Measurements from ENCODE around the gene LCMT2. TPM values are rescaled to one million over a fixed set of nuclear protein-coding genes. Genes with fewer than 3 reads are reported as not detected.

Gene LCMT2
- total RNA-seq, 4 donors from 2014 or later, result 3.0 to 6.4 (median 3.4) TPM

DNA sequence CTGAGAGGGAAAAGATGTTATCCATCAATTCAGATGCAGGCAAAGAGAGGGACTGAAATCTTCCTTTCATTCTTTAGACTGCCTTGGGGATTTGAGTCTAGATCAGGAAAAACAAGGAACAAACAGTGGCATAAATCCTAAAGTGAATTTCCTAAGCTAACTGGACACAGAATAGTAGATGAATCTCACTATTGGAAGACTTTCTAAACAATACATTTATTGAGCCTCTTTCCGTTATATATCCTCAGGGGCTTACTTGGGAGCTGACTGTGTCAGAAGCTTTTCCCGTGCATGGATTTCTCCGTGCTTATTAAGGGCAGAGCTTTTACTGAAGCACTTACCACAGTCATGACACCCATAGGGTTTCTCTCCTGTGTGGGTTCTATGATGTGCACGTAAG lies 30.4 kb upstream of the LCMT2 start:
- intact Hi-C loops (cut with DNase I; ENCODE audit: low total_unique reads) (no loop called here), in situ Hi-C loops (cut with MboI; ENCODE audit: low pct_ligation_motif_present in 1 of 4, low pct_unique_long_range_greater_than_20kb in 1 of 4, low sequenced_read_pairs in 3 of 4) (no loop called here)
- peaks cover 0 to 75% (median 40%) of the 10 kb centered on the region in 4 donors for H3K36me3 ChIP-seq
- peak overlapping the region in 1 of 4 donors; percentile 0 for H3K4me3 ChIP-seq
- H3K27me3 ChIP-seq, result no peaks in the 10 kb centered on the region
- TF ChIP-seq EP300 (IDR thresholded peaks at IDR 0.05; ENCODE audit: low read depth) (no peak), POLR2AphosphoS5 (IDR thresholded peaks at IDR 0.05) (no peak), POLR2A (IDR thresholded peaks at IDR 0.05) (no peak)
- TF ChIP-seq, protein P1, sequence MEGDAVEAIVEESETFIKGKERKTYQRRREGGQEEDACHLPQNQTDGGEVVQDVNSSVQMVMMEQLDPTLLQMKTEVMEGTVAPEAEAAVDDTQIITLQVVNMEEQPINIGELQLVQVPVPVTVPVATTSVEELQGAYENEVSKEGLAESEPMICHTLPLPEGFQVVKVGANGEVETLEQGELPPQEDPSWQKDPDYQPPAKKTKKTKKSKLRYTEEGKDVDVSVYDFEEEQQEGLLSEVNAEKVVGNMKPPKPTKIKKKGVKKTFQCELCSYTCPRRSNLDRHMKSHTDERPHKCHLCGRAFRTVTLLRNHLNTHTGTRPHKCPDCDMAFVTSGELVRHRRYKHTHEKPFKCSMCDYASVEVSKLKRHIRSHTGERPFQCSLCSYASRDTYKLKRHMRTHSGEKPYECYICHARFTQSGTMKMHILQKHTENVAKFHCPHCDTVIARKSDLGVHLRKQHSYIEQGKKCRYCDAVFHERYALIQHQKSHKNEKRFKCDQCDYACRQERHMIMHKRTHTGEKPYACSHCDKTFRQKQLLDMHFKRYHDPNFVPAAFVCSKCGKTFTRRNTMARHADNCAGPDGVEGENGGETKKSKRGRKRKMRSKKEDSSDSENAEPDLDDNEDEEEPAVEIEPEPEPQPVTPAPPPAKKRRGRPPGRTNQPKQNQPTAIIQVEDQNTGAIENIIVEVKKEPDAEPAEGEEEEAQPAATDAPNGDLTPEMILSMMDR (IDR thresholded peaks at IDR 0.05), result no peak
- 93 to 96% methylated on average over 3 to 4 of the region's 4 CpGs for WGBS, 2 donors (ENCODE audit: low coverage in 1 of 2)
- DNase-seq, result no peak
- H3K4me1 ChIP-seq, result no peaks in the 10 kb centered on the region
- no peak overlapping the region for H3K27ac ChIP-seq
- peaks cover 44 to 53% of the 10 kb centered on the region in 2 donors for H3K9me3 ChIP-seq

DNA sequence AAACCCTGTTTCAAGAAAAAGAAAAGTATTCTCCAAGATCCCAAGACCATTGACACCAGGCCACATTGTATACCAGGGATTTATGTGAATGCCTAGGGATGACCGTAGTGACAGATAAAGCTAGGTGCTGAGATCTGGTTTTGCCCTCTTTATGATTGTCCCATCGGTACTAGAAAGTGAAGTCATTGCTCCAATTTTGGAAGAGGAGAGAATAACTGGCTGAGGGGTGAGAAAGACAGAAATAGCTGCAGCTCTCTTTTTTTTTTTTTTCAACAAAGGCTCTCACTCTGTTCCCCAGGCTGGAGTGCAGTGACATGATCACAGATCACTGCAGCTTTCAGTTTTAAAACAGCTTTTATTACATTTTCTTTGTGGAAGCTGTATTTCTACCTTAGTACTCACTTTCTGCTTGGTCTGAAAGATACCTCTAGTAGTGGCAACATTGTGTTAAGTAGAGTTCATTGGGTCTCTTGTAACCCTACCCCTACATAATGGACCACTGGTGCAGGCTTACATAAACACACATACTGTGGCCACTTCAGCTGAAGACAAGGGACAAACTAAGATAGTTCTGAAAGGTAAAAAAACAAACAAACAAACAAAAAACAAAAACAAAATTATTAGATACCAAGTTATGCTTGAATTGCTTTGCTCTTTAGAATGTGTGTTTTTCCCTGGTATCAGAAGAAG lies 22.5 kb upstream of the LCMT2 start:
- Histone ChIP-seq H3K27me3 (no peaks in the 10 kb centered on the region), H3K27ac (no peak overlapping the region), H3K4me3 (no peak overlapping the region), H3K9me3 (peaks cover 0 to 1% of the 10 kb centered on the region in 2 donors), H3K4me1 (no peaks in the 10 kb centered on the region), H3K36me3 (peaks cover 0 to 4% (median under 1%) of the 10 kb centered on the region in 4 donors)
- TF ChIP-seq POLR2AphosphoS5 (IDR thresholded peaks at IDR 0.05) (no peak), EP300 (IDR thresholded peaks at IDR 0.05; ENCODE audit: low read depth) (no peak), POLR2A (IDR thresholded peaks at IDR 0.05) (no peak)
- TF ChIP-seq, protein P1 (IDR thresholded peaks at IDR 0.05), result no peak
- DNase-seq, result no peak
- in situ Hi-C loops (cut with MboI; ENCODE audit: low pct_ligation_motif_present in 1 of 4, low pct_unique_long_range_greater_than_20kb in 1 of 4, low sequenced_read_pairs in 3 of 4) (no loop called here), intact Hi-C loops (cut with DNase I; ENCODE audit: low total_unique reads) (loop anchor here (1.0 kb wide), 1 partner anchor 47 kb away; no protein-coding TSS in a partner anchor)
- WGBS, 2 donors (ENCODE audit: low coverage in 1 of 2), result 80 to 94% methylated on average over 2 of the region's 2 CpGs

DNA sequence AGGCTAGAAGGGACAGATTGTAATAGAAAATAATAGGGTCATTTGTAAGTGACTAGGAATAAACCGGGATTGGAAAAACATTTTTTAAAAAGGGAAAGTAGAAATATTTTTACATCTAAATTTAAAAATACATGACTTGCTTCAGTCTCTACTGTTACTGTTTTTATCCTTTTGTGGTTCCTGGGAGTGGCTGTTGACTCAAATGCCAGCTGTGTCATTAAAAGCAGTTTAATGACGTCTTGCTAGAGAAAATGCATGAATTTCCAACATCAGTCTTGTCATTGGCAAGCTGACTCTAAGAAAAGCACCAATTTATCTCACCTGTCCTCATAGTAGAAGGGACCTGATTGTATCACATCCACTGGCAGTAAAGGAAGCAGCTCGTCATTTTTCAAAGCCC lies 16.7 kb upstream of the LCMT2 start:
- Histone ChIP-seq H3K36me3 (no peaks in the 10 kb centered on the region), H3K4me1 (no peaks in the 10 kb centered on the region), H3K27ac (no peak overlapping the region), H3K4me3 (no peak overlapping the region), H3K27me3 (no peaks in the 10 kb centered on the region), H3K9me3 (no peaks in the 10 kb centered on the region)
- in situ Hi-C loops (cut with MboI; ENCODE audit: low pct_ligation_motif_present in 1 of 4, low pct_unique_long_range_greater_than_20kb in 1 of 4, low sequenced_read_pairs in 3 of 4), result no loop called here
- intact Hi-C loops (cut with DNase I; ENCODE audit: low total_unique reads), result no loop called here
- 72 to 76% methylated on average over 3 of the region's 3 CpGs for WGBS, 2 donors (ENCODE audit: low coverage in 1 of 2)
- TF ChIP-seq EP300 (IDR thresholded peaks at IDR 0.05; ENCODE audit: low read depth) (no peak), POLR2AphosphoS5 (IDR thresholded peaks at IDR 0.05) (no peak), POLR2A (IDR thresholded peaks at IDR 0.05) (no peak)
- TF ChIP-seq, protein P1 (IDR thresholded peaks at IDR 0.05), result no peak
- DNase-seq, result no peak

DNA sequence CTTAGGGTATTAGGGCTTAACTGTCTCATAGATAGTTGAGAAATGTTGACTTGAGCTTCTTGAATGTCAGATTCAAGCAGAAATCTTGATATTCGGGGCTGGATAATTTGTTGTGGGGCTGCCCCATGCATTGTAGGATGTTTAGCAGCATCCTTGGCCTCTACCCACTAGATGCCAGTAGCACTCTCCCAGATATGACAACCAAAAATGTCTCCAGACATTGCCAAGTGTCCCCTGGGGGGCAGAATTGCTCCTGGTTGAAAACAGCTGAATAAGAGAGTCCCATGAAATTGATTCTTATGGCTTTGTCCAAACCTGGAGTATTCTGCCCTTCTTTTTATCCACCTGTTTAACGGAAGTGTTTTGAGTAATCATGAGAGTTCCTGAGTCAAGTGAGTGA lies 15.9 kb upstream of the LCMT2 start:
- Histone ChIP-seq H3K27ac (no peak overlapping the region), H3K27me3 (no peaks in the 10 kb centered on the region), H3K36me3 (no peaks in the 10 kb centered on the region), H3K4me1 (no peaks in the 10 kb centered on the region), H3K4me3 (no peak overlapping the region), H3K9me3 (no peaks in the 10 kb centered on the region)
- in situ Hi-C loops (cut with MboI; ENCODE audit: low pct_ligation_motif_present in 1 of 4, low pct_unique_long_range_greater_than_20kb in 1 of 4, low sequenced_read_pairs in 3 of 4) (no loop called here), intact Hi-C loops (cut with DNase I; ENCODE audit: low total_unique reads) (no loop called here)
- no peak for TF ChIP-seq EP300 (IDR thresholded peaks at IDR 0.05; ENCODE audit: low read depth)
- no peak for TF ChIP-seq POLR2AphosphoS5 (IDR thresholded peaks at IDR 0.05)
- TF ChIP-seq, protein P1 (IDR thresholded peaks at IDR 0.05), result no peak
- no peak for TF ChIP-seq POLR2A (IDR thresholded peaks at IDR 0.05)
- WGBS, 2 donors (ENCODE audit: low coverage in 1 of 2), result 93% methylated on average over 2 of the region's 2 CpGs; no CpG with 5 or more reads in 1 of the 2 donors
- DNase-seq, result no peak

All from transverse colon (tissue), 4 donors.